Measurements from ENCODE around the gene RAPH1. TPM values are rescaled to one million over a fixed set of nuclear protein-coding genes. Genes with fewer than 3 reads are reported as not detected.

The RAPH1 gene
- total and polyA plus RNA-seq, 9 of the 15 experiments (the other 6 are each of a cell fraction or from before 2014, with no cell fraction given): 0.07 to 0.71 (median 0.27) TPM

- TF ChIP-seq CLOCK (CRISPR knock-in tag; IDR thresholded peaks at IDR 0.05; ENCODE audit: borderline replicate concordance) (no peak), CXXC5 (CRISPR knock-in tag; IDR thresholded peaks at IDR 0.05) (no peak), ZNF584 (CRISPR knock-in tag; IDR thresholded peaks at IDR 0.05; ENCODE audit: low read depth) (no peak), GATA2 (CRISPR knock-in tag; IDR thresholded peaks at IDR 0.05) (no peak), CREBBP (IDR thresholded peaks at IDR 0.05; ENCODE audit: low read depth, low read length) (no peak), POLR2AphosphoS5 (IDR thresholded peaks at IDR 0.05; ENCODE audit: control insufficient read depth, insufficient read depth, low read depth, low read length) (no peak), CHD2 (IDR thresholded peaks at IDR 0.05; ENCODE audit: low read depth, low read length) (no peak), SRSF9 (IDR thresholded peaks at IDR 0.05; ENCODE audit: borderline replicate concordance, low read depth, low read length) (no peak), MAFK (IDR thresholded peaks at IDR 0.05; ENCODE audit: low read length) (peak; percentile 77), CREM (IDR thresholded peaks at IDR 0.05; ENCODE audit: low read depth) (peak; percentile 62), CUX1 (CRISPR knock-in tag; IDR thresholded peaks at IDR 0.05) (0 out of 2 replicates have a peak, but pooled peaks have one; percentile 38), DMBX1 (CRISPR knock-in tag; IDR thresholded peaks at IDR 0.05; ENCODE audit: borderline replicate concordance) (no peak), CBX5 (IDR thresholded peaks at IDR 0.05; ENCODE audit: borderline replicate concordance, low read depth) (no peak), TAF1 (IDR thresholded peaks at IDR 0.05; ENCODE audit: control insufficient read depth, extremely low read depth, insufficient read depth, low read length, severe bottlenecking) (no peak), OTX1 (CRISPR knock-in tag; IDR thresholded peaks at IDR 0.05) (no peak), ZNF398 (CRISPR knock-in tag; IDR thresholded peaks at IDR 0.05) (no peak), ZNF699 (CRISPR knock-in tag; IDR thresholded peaks at IDR 0.05; ENCODE audit: insufficient replicate concordance) (no peak), ZNF277 (CRISPR knock-in tag; IDR thresholded peaks at IDR 0.05; ENCODE audit: borderline replicate concordance) (no peak)
Measured at GRCh38 chr2:203446071-203446481, 89.0 kb downstream of the RAPH1 start (continued).

All from K562 (cell line).